ENCODE measurements around the gene LETM1.

- TF ChIP-seq, protein P1, sequence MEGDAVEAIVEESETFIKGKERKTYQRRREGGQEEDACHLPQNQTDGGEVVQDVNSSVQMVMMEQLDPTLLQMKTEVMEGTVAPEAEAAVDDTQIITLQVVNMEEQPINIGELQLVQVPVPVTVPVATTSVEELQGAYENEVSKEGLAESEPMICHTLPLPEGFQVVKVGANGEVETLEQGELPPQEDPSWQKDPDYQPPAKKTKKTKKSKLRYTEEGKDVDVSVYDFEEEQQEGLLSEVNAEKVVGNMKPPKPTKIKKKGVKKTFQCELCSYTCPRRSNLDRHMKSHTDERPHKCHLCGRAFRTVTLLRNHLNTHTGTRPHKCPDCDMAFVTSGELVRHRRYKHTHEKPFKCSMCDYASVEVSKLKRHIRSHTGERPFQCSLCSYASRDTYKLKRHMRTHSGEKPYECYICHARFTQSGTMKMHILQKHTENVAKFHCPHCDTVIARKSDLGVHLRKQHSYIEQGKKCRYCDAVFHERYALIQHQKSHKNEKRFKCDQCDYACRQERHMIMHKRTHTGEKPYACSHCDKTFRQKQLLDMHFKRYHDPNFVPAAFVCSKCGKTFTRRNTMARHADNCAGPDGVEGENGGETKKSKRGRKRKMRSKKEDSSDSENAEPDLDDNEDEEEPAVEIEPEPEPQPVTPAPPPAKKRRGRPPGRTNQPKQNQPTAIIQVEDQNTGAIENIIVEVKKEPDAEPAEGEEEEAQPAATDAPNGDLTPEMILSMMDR (IDR thresholded peaks at IDR 0.05), result no peak
- no peak for TF ChIP-seq EZH2 (IDR thresholded peaks at IDR 0.05; ENCODE audit: borderline replicate concordance, insufficient read depth, low read depth, low read length, poor library complexity, severe bottlenecking)
Measured at GRCh38 chr4:1872870-1873269, 16.9 kb upstream of the LETM1 start.
